Measurements from ENCODE around the gene CNOT2. TPM values are rescaled to one million over a fixed set of nuclear protein-coding genes. Genes with fewer than 3 reads are reported as not detected.

CNOT2 gene
- total RNA-seq, 6 donors from 2014 or later: 44.1 to 188 (median 98.7) TPM

DNA sequence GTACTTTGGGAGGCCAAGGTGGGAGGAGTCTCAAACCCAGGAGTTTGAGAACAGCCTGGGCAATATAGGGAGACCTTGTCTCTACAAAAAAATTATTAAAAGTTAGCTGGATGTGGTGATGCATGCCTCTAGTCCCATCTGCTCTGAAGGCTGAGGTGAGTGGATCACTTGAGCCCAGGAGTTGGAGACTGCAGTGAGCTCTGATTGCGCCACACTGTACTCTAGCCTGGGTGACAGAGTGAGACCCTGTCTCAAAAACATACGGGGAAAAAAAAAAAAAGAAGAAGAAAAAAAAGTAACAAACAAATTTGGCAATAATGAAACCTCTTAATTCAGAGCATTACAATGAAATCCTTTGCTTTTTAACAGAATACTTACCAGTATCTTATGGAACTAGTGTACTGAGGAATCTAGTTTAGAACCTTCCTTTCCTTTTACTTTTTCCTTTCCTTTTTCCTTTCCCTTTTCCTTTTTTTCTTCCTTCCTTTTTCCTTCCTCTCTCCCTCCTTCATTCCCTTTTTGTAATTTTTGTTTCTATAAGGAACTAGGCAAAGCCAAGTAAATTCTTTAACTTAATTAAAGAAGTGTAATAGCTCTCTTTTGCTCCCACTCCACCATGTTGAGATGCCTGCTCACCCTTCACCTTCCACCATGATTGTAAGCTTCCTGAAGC, 12.2 kb upstream of the CNOT2 start:
- Histone ChIP-seq H3K27ac (no peak overlapping the region), H3K9me3 (no peaks in the 10 kb centered on the region), H3K4me1 (no peaks in the 10 kb centered on the region), H3K36me3 (no peaks in the 10 kb centered on the region), H3K27me3 (no peaks in the 10 kb centered on the region), H3K4me3 (no peak overlapping the region)
- 69 to 86% methylated on average over 2 of the region's 2 CpGs for WGBS, 2 donors
- DNase-seq: no peak
- TF ChIP-seq POLR2A (IDR thresholded peaks at IDR 0.05): no peak
- TF ChIP-seq POLR2AphosphoS5 (IDR thresholded peaks at IDR 0.05): no peak
- no peak for TF ChIP-seq EP300 (IDR thresholded peaks at IDR 0.05)
- TF ChIP-seq, protein P1, sequence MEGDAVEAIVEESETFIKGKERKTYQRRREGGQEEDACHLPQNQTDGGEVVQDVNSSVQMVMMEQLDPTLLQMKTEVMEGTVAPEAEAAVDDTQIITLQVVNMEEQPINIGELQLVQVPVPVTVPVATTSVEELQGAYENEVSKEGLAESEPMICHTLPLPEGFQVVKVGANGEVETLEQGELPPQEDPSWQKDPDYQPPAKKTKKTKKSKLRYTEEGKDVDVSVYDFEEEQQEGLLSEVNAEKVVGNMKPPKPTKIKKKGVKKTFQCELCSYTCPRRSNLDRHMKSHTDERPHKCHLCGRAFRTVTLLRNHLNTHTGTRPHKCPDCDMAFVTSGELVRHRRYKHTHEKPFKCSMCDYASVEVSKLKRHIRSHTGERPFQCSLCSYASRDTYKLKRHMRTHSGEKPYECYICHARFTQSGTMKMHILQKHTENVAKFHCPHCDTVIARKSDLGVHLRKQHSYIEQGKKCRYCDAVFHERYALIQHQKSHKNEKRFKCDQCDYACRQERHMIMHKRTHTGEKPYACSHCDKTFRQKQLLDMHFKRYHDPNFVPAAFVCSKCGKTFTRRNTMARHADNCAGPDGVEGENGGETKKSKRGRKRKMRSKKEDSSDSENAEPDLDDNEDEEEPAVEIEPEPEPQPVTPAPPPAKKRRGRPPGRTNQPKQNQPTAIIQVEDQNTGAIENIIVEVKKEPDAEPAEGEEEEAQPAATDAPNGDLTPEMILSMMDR (IDR thresholded peaks at IDR 0.05): no peak
- ATAC-seq (ENCODE audit: low FRiP score in 2 of 2): no peak

DNA sequence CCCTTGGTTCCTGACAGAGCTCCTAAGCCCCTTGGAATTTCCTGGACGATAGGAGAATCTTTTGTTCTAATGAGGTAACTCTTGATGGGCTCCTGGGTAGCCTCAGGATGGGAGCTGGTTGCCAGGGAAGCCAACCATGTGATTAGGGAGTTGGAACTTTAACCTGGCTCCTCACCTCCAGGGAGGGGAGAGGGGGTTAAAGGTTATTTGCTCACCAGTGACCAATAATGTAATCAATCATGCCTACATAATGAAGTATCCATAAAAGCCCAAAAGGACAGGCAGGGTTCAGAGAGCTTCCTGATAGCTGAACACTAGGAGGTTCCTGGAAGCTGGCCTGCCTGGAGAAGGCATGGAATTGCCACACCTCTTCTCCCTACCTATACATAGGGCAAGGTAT, 6.2 kb upstream of the CNOT2 start:
- WGBS, 2 donors: 60 to 79% methylated on average over 1 of the region's 1 CpG
- H3K4me1 ChIP-seq: peaks cover 3 to 17% (median 8%) of the 10 kb centered on the region in 4 donors
- DNase-seq (no peak), ATAC-seq (ENCODE audit: low FRiP score in 2 of 2) (no peak)
- TF ChIP-seq EP300 (IDR thresholded peaks at IDR 0.05) (no peak), POLR2AphosphoS5 (IDR thresholded peaks at IDR 0.05) (no peak), POLR2A (IDR thresholded peaks at IDR 0.05) (no peak)
- TF ChIP-seq, protein P1 (IDR thresholded peaks at IDR 0.05): no peak
- no peak overlapping the region for H3K27ac ChIP-seq
- H3K27me3 ChIP-seq: no peaks in the 10 kb centered on the region
- peaks cover 0 to 40% (median 10%) of the 10 kb centered on the region in 4 donors for H3K36me3 ChIP-seq
- no peak overlapping the region for H3K4me3 ChIP-seq
- H3K9me3 ChIP-seq: no peaks in the 10 kb centered on the region

DNA sequence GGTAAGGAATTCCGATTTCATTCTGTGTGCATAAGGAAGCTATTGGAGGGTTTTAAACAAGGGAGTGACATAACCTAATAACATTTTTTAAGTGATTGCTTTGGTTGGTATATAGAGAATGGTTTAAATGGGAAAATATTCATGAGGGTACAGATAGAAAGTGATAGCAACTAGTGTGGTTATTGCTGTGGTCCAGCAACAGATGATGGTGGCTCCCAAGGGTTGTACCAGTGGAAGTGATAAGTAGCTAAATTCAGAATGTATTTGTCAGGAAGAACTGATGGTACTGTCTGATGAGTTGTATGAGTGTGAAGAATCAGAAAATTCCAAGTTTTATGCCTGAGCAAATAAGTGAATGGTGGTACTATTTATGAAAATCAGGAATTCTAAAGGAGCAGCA, 2.6 kb upstream of the CNOT2 start:
- Histone ChIP-seq H3K27ac (no peak overlapping the region), H3K27me3 (no peaks in the 10 kb centered on the region), H3K9me3 (no peaks in the 10 kb centered on the region), H3K4me1 (peaks cover 21 to 37% (median 25%) of the 10 kb centered on the region in 4 donors), H3K4me3 (no peak overlapping the region), H3K36me3 (peaks cover 0 to 40% (median 10%) of the 10 kb centered on the region in 4 donors)
- ATAC-seq (ENCODE audit: low FRiP score in 2 of 2) (no peak), DNase-seq (no peak)
- TF ChIP-seq POLR2AphosphoS5 (IDR thresholded peaks at IDR 0.05): no peak
- no peak for TF ChIP-seq POLR2A (IDR thresholded peaks at IDR 0.05)
- no peak for TF ChIP-seq EP300 (IDR thresholded peaks at IDR 0.05)
- TF ChIP-seq, protein P1 (IDR thresholded peaks at IDR 0.05): no peak
- 70 to 80% methylated on average over 1 of the region's 1 CpG for WGBS, 2 donors

DNA sequence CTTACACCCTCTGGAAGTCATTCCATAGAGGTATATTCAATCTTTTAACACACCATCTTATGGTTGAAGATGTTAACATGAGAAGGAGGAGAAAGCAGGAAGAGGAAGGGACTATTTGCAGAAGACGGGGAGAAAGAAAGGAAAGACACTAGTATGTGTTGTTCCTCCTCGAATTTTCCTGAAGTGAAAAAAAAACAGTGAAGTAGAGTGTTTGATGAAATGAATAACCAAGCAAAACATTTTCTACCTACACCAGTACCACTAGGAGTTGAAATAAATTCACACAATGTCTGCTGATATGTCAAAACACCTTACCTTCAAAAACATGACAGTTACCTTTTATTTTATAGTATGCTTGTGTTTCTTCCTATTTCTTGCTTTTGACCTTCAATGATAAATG, 1.4 kb upstream of the CNOT2 start:
- 20 to 44% methylated on average over 2 of the region's 2 CpGs for WGBS, 2 donors
- no peak for TF ChIP-seq EP300 (IDR thresholded peaks at IDR 0.05)
- peak overlapping the region in 2 of 4 donors; percentile 98 for H3K27ac ChIP-seq
- DNase-seq: no peak
- peaks cover 0 to 39% (median 10%) of the 10 kb centered on the region in 4 donors for H3K36me3 ChIP-seq
- peaks cover 30 to 44% (median 36%) of the 10 kb centered on the region in 4 donors for H3K4me1 ChIP-seq
- H3K27me3 ChIP-seq: no peaks in the 10 kb centered on the region
- peak overlapping the region in 1 of 4 donors; percentile 95 for H3K4me3 ChIP-seq
- ATAC-seq (ENCODE audit: low FRiP score in 2 of 2): no peak
- no peaks in the 10 kb centered on the region for H3K9me3 ChIP-seq

DNA sequence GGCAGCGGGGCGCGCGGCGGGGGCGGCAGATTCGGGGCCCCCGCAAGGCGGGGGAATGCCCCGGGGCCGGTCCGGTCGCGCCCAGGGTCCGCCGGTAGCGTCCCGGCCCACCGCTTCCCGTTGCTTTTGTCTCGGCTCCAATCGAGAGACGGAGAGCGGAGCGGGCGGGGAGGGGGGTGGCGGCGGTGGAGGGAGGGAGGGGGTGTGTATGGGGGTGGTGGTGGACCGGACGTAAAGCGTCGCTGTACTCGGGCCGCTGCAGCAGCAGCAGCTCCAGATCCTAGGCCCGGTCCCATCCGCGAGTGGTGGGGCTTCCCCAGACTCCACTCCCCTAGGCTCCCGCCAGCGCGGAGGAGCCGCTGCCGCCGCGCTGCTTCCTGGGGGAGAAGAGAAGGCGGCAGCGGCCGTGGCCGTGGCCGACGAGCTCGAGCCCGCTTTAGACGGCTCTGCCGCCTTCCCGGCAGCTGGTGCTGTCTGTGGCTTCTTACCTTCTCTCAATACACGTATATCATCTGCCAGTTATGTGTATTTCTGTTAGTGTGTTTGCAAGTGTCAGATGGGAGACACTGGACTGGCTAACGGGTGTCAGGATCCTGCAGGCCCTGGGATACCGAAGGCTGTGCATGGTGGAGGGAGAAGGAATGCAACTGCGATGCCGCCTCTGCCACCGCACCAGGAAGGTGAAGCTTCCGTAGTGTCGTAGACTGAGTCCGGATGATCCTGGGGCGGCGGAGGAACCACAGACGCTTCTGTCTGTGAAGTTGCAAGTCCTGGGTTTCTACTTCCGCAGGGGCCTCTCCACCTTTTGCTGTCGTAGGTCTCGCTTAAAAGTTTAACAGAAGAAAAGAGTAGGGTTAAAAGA, 508 bp downstream of the CNOT2 start:
- Histone ChIP-seq H3K36me3 (peaks cover 0 to 22% (median 9%) of the 10 kb centered on the region in 4 donors), H3K4me3 (peak overlapping the region; percentile 74 to 95 (median 76)), H3K27me3 (no peaks in the 10 kb centered on the region), H3K9me3 (no peaks in the 10 kb centered on the region), H3K4me1 (peaks cover 48 to 61% (median 54%) of the 10 kb centered on the region in 4 donors), H3K27ac (peak overlapping the region; percentile 98 to 99 (median 98))
- TF ChIP-seq POLR2AphosphoS5 (IDR thresholded peaks at IDR 0.05) (peak in 1 of 2 donors; percentile 10), POLR2A (IDR thresholded peaks at IDR 0.05) (peak in 2 of 4 donors; percentile 26 to 31), EP300 (IDR thresholded peaks at IDR 0.05) (no peak)
- peak in 1 of 2 donors; percentile 75 for DNase-seq
- WGBS, 2 donors: 0% methylated on average over 22 to 25 of the region's 70 CpGs
- peak; percentile 88 to 89 for ATAC-seq (ENCODE audit: low FRiP score in 2 of 2)

All from upper lobe of left lung (tissue), 6 donors.